HG03280 (cell line): ENCODE results near the gene STAT4.

Source experiments
- ATAC-seq: cut with Tn5 transposase; IDR thresholded peaks from one replicate; pipeline ENCODE4 v1.9.1; 2021; ENCODE audit warnings: mild to moderate bottlenecking, moderate library complexity; ENCODE audit not compliant: unreplicated experiment

The STAT4 gene

GRCh38 chr2:191149391-191149790 is 1.4 kb downstream of the STAT4 start:
- no peak for ATAC-seq

GRCh38 chr2:191148791-191149190 is 2.0 kb downstream of the STAT4 start:
- no peak for ATAC-seq

- ATAC-seq: no peak
Measured at GRCh38 chr2:191148281-191148680, 2.5 kb downstream of the STAT4 start.

GRCh38 chr2:191145769-191146471 is 4.9 kb downstream of the STAT4 start:
- ATAC-seq: no peak

GRCh38 chr2:191144217-191144616 is 6.6 kb downstream of the STAT4 start:
- no peak for ATAC-seq

- ATAC-seq: no peak
Measured at GRCh38 chr2:191143791-191144190, 7.0 kb downstream of the STAT4 start.

- ATAC-seq: no peak
Measured at GRCh38 chr2:191128911-191129304, 21.9 kb downstream of the STAT4 start.

GRCh38 chr2:191128172-191128910 is 22.5 kb downstream of the STAT4 start:
- ATAC-seq: no peak

GRCh38 chr2:191127235-191127634 is 23.6 kb downstream of the STAT4 start:
- ATAC-seq: no peak

GRCh38 chr2:191126386-191127085 is 24.3 kb downstream of the STAT4 start:
- no peak for ATAC-seq

GRCh38 chr2:191125646-191126045 is 25.1 kb downstream of the STAT4 start:
- ATAC-seq: no peak

- ATAC-seq: peak; percentile 70
Measured at GRCh38 chr2:191122638-191123294, 28.0 kb downstream of the STAT4 start.

GRCh38 chr2:191117341-191117740 is 33.5 kb downstream of the STAT4 start:
- no peak for ATAC-seq

- peak; percentile 32 for ATAC-seq
Measured at GRCh38 chr2:191115804-191116203, 35.0 kb downstream of the STAT4 start.

- peak; percentile 34 for ATAC-seq
Measured at GRCh38 chr2:191115391-191115790, 35.4 kb downstream of the STAT4 start.

- ATAC-seq: peak; percentile 82
Measured at GRCh38 chr2:191114403-191114886, 36.3 kb downstream of the STAT4 start.

GRCh38 chr2:191113761-191114160 is 37.0 kb downstream of the STAT4 start:
- ATAC-seq: no peak

GRCh38 chr2:191112448-191112901 is 38.3 kb downstream of the STAT4 start:
- ATAC-seq: no peak

- ATAC-seq: no peak
Measured at GRCh38 chr2:191109888-191110287, 40.9 kb downstream of the STAT4 start.

- ATAC-seq: no peak
Measured at GRCh38 chr2:191108331-191108730, 42.5 kb downstream of the STAT4 start.

- ATAC-seq: no peak
Measured at GRCh38 chr2:191105082-191105481, 45.7 kb downstream of the STAT4 start.
